ENCODE data around the gene BRCA2.

- TF ChIP-seq CTCF (IDR thresholded peaks at IDR 0.05), result no peak
- no peak for TF ChIP-seq POLR2A (IDR thresholded peaks at IDR 0.05)
Observed at GRCh38 chr13:32409001-32409313, 93.6 kb downstream of the BRCA2 start.

All from esophagus squamous epithelium (tissue), 4 donors.